CD14-positive monocyte (primary cell): ENCODE results near the gene SYDE1. TPM values are rescaled to one million over a fixed set of nuclear protein-coding genes. Genes with fewer than 3 reads are reported as not detected.

Experiments
- DNase-seq, 3 donors: peaks; one replicate each; pipeline ENCODE4 v3.0.0-alpha.2; 2011 to 2022
- H2AFZ ChIP-seq: 2 replicates; pipeline ENCODE4 v1.6.0; 2012; ENCODE audit warnings: mild to moderate bottlenecking, low read depth, low read length, inconsistent platforms; ENCODE audit not compliant: insufficient read depth, poor library complexity, severe bottlenecking
- H3K27ac ChIP-seq, 2 donors: 1 replicate in 1 of 2; 2 replicates in 1 of 2; pipeline ENCODE4 v1.5.1; 2012 to 2013; ENCODE audit warnings: low read length in 2 of 2, control low read depth in 1 of 2, inconsistent platforms in 1 of 2, low read depth in 1 of 2, mild to moderate bottlenecking in 1 of 2
- H3K27me3 ChIP-seq, 2 donors: one replicate each; pipeline versions ENCODE4 v1.6.0 to v1.6.1; 2011 to 2013; ENCODE audit warnings: low read length in 2 of 2; ENCODE audit not compliant: control insufficient read depth in 2 of 2, insufficient read depth in 2 of 2
- H3K36me3 ChIP-seq, 2 donors: replicated peaks in 1 of 2; 1 replicate in 1 of 2; 2 replicates in 1 of 2; pipeline versions ENCODE4 v1.5.1 to v1.6.1; 2012 to 2013; ENCODE audit warnings: low read length in 2 of 2, control low read depth in 1 of 2, inconsistent platforms in 1 of 2, mild to moderate bottlenecking in 1 of 2; ENCODE audit not compliant: insufficient read depth in 2 of 2, control insufficient read depth in 1 of 2
- H3K4me1 ChIP-seq, 2 donors: 1 replicate in 1 of 2; 2 replicates in 1 of 2; pipeline versions ENCODE4 v1.5.1 to v1.6.1; 2012 to 2013; ENCODE audit warnings: low read length in 2 of 2, control low read depth in 1 of 2, inconsistent platforms in 1 of 2, mild to moderate bottlenecking in 1 of 2, moderate library complexity in 1 of 2; ENCODE audit not compliant: insufficient read depth in 2 of 2, control insufficient read depth in 1 of 2
- H3K4me2 ChIP-seq: replicated peaks from 2 replicates; pipeline ENCODE3; 2012; ENCODE audit warnings: low read length, moderate library complexity, mild to moderate bottlenecking; ENCODE audit not compliant: poor library complexity, severe bottlenecking; ENCODE audit errors: extremely low read depth
- H3K4me3 ChIP-seq, 3 experiments: fragments of 200-600 bp in 1 of 3; sonication (generic) in 1 of 3; replicated peaks in 1 of 3; 1 replicate in 2 of 3; 2 replicates in 1 of 3; pipeline ENCODE4 v1.5.1; 2011 to 2013; ENCODE audit warnings: low read length in 3 of 3, mild to moderate bottlenecking in 3 of 3, control low read depth in 2 of 3, low read depth in 2 of 3, inconsistent platforms in 1 of 3, moderate library complexity in 1 of 3
- H3K79me2 ChIP-seq: 2 replicates; pipeline ENCODE4 v1.6.0; 2012; ENCODE audit warnings: mild to moderate bottlenecking, control low read depth, inconsistent platforms, low read length, moderate library complexity; ENCODE audit not compliant: insufficient read depth
- H3K9ac ChIP-seq: 2 replicates; pipeline ENCODE4 v1.6.0; 2017; ENCODE audit warnings: low read length, mild to moderate bottlenecking; ENCODE audit not compliant: insufficient read depth, poor library complexity, severe bottlenecking
- H3K9me3 ChIP-seq, 2 donors: replicated peaks in 1 of 2; 1 replicate in 1 of 2; 2 replicates in 1 of 2; pipeline versions ENCODE4 v1.5.1 to v1.6.1; 2012 to 2013; ENCODE audit warnings: low read length in 2 of 2, control low read depth in 1 of 2; ENCODE audit not compliant: control insufficient read depth in 1 of 2, insufficient read depth in 1 of 2
- H4K20me1 ChIP-seq: 2 replicates; pipeline ENCODE4 v1.6.0; 2012; ENCODE audit warnings: mild to moderate bottlenecking, low read length, control low read depth, moderate library complexity; ENCODE audit not compliant: insufficient read depth
- H3K27ac Mint-ChIP-seq, 7 donors: one replicate each; pipeline ENCODE4 v1.8.0; 2020; ENCODE audit warnings: mild to moderate bottlenecking in 7 of 7, mixed read lengths in 7 of 7, moderate library complexity in 6 of 7, inconsistent platforms in 2 of 7
- H3K27me3 Mint-ChIP-seq, 3 donors: one replicate each; pipeline ENCODE4 v1.8.0; 2021 to 2022; ENCODE audit warnings: low read depth in 3 of 3, mild to moderate bottlenecking in 3 of 3, mixed read lengths in 3 of 3, moderate library complexity in 3 of 3, inconsistent platforms in 1 of 3
- H3K36me3 Mint-ChIP-seq, 2 donors: one replicate each; pipeline ENCODE4 v1.8.0; 2020; ENCODE audit warnings: mixed read lengths in 2 of 2, inconsistent platforms in 1 of 2, mild to moderate bottlenecking in 1 of 2
- H3K4me1 Mint-ChIP-seq: one replicate; pipeline ENCODE4 v1.8.0; 2020; ENCODE audit warnings: mild to moderate bottlenecking, mixed read lengths
- H3K4me3 Mint-ChIP-seq, 2 donors: one replicate each; pipeline ENCODE4 v1.8.0; 2020; ENCODE audit warnings: mild to moderate bottlenecking in 2 of 2, mixed read lengths in 2 of 2, moderate library complexity in 1 of 2
- H3K9me3 Mint-ChIP-seq, 7 donors: one replicate each; pipeline ENCODE4 v1.8.0; 2020 to 2022; ENCODE audit warnings: mixed read lengths in 7 of 7, mild to moderate bottlenecking in 6 of 7, moderate library complexity in 6 of 7, inconsistent platforms in 2 of 7
- WGBS: methylation state at CpG from one replicate; pipeline ENCODE4 v1.1.5; 2013; ENCODE audit warnings: missing lambda C conversion rate; ENCODE audit not compliant: insufficient coverage; 5-methylcytosine and 5-hydroxymethylcytosine counted together
- intact Hi-C, 2 donors: fragments of 100-400 bp; cut with micrococcal nuclease; formaldehyde crosslinking; loops; one replicate each; pipeline versions ENCODE4 v1.15.0 to v1.15.1; 2023
- polyA plus RNA-seq, 3 donors: library from polyadenylated mRNA; depleted of rRNA in 1 of 3; unstranded in 2 of 3; stranded (reverse) in 1 of 3; fragments of 300-500 nt in 2 of 3; fragments of >200 nt in 1 of 3; fragmentation: Illumina TruSeq in 2 of 3; gene quantifications; 1 replicate in 2 of 3; 2 replicates in 1 of 3; pipeline ENCODE4 v1.2.3, GENCODE V29; 2012 to 2021
- TF ChIP-seq, protein P1 (sequence below): fragments of 200-600 bp; IDR thresholded peaks from one replicate; pipeline ENCODE4 v1.8.0; 2022; ENCODE audit warnings: antibody characterized with exemption, mild to moderate bottlenecking

Gene SYDE1
- polyA plus RNA-seq, 3 donors, result not detected

DNA sequence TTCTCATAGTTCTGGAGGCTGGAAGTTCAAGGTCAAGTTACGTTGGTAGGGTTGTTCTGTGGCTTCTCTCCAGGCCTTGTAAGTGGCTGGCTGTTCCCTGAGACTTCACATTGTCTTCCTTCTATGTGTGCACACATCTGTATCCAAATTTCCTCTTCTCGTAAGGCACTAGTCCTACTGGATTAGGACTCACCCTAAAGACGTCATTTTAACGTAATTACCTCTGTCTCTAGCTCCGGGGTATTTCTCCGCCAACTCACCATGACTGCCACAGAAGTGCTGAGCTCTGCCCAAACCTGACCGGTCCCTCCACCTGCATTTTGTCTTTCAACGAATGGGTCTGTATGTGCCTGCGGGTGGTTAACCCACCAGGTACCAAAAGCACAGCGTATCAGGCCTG is 8.7 kb upstream of the SYDE1 start:
- Histone ChIP-seq H3K9ac (no peak overlapping the region), H3K27me3 (no peaks in the 10 kb centered on the region), H3K4me2 (no peak overlapping the region), H3K27ac (no peak overlapping the region), H4K20me1 (no peaks in the 10 kb centered on the region), H3K36me3 (no peaks in the 10 kb centered on the region), H3K9me3 (peaks cover 2 to 12% of the 10 kb centered on the region in 2 donors), H3K79me2 (no peaks in the 10 kb centered on the region), H2AFZ (no peak overlapping the region), H3K4me1 (peaks cover 0 to 11% of the 10 kb centered on the region in 2 donors), H3K4me3 (no peak overlapping the region)
- no peak for DNase-seq
- 96% methylated on average over 7 of the region's 10 CpGs for WGBS
- Mint-ChIP-seq H3K4me1 (peaks cover 8% of the 10 kb centered on the region), H3K9me3 (peaks cover 2 to 8% (median 4%) of the 10 kb centered on the region in 7 donors), H3K36me3 (no peaks in the 10 kb centered on the region), H3K4me3 (no peak overlapping the region), H3K27me3 (peaks cover 4 to 6% (median 5%) of the 10 kb centered on the region in 3 donors), H3K27ac (no peak overlapping the region)
- intact Hi-C loops, result no loop called here
- TF ChIP-seq, protein P1, sequence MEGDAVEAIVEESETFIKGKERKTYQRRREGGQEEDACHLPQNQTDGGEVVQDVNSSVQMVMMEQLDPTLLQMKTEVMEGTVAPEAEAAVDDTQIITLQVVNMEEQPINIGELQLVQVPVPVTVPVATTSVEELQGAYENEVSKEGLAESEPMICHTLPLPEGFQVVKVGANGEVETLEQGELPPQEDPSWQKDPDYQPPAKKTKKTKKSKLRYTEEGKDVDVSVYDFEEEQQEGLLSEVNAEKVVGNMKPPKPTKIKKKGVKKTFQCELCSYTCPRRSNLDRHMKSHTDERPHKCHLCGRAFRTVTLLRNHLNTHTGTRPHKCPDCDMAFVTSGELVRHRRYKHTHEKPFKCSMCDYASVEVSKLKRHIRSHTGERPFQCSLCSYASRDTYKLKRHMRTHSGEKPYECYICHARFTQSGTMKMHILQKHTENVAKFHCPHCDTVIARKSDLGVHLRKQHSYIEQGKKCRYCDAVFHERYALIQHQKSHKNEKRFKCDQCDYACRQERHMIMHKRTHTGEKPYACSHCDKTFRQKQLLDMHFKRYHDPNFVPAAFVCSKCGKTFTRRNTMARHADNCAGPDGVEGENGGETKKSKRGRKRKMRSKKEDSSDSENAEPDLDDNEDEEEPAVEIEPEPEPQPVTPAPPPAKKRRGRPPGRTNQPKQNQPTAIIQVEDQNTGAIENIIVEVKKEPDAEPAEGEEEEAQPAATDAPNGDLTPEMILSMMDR, result no peak

DNA sequence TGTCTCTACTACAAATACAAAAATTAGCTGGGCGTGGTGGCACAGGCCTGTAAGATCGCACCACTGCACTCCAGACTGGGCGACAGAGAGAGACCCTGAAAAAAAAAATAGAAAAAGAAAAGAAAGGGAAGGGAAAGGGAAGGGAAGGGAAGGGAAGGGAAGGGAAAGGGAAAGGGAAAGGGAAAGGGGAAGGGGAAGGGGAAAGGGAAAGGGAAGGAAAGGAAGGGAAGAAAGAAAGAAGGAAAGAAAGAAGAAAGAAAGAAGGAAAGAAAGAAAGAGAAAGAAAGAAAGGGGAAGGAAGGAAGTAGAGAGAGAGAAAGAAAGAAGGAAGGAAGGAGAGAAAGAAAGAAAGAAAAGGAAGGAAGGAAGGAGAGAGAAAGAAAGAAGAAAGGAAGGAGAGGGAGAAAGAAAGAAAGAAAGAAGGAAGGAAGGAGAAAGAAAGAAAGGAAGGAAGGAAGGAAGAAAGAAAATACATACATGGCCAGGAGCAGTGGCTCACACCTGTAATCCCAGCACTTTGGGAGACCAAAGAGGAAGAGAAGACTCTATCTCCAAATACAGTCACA is 8.1 kb upstream of the SYDE1 start:
- intact Hi-C loops, result no loop called here
- Histone ChIP-seq H2AFZ (no peak overlapping the region), H3K36me3 (no peaks in the 10 kb centered on the region), H3K27me3 (no peaks in the 10 kb centered on the region), H3K9ac (no peak overlapping the region), H3K27ac (no peak overlapping the region), H3K79me2 (no peaks in the 10 kb centered on the region), H3K4me3 (no peak overlapping the region), H4K20me1 (no peaks in the 10 kb centered on the region), H3K9me3 (peaks cover 7 to 18% of the 10 kb centered on the region in 2 donors), H3K4me2 (no peak overlapping the region), H3K4me1 (peaks cover 0 to 11% of the 10 kb centered on the region in 2 donors)
- Mint-ChIP-seq H3K4me1 (peaks cover 8% of the 10 kb centered on the region), H3K9me3 (peaks cover 6 to 15% (median 11%) of the 10 kb centered on the region in 7 donors), H3K4me3 (no peak overlapping the region), H3K27ac (no peak overlapping the region), H3K36me3 (no peaks in the 10 kb centered on the region), H3K27me3 (peaks cover 5 to 8% (median 5%) of the 10 kb centered on the region in 3 donors)
- TF ChIP-seq, protein P1, result no peak
- no peak for DNase-seq
- no CpG with 5 or more reads among the region's 3 CpGs for WGBS
